Esophagus squamous epithelium (tissue), 5 donors: ENCODE results near the gene KCTD14. TPM values are rescaled to one million over a fixed set of nuclear protein-coding genes. Genes with fewer than 3 reads are reported as not detected.
"Not testable (repeated sequence)": the region's sequence is repeated elsewhere in the genome, so short reads cannot be mapped to it uniquely, and the experiment has no call there.

ENCODE experiments used
- DNase-seq: peaks from one replicate; lab custom pipeline; 2025; lab: John Stamatoyannopoulos, UW
- H3K27ac ChIP-seq, 4 donors: fragments of 200-600 bp; sonication (generic); one replicate each; pipeline ENCODE4 v1.5.1; 2016 to 2019; ENCODE audit warnings: mild to moderate bottlenecking in 1 of 4
- H3K27me3 ChIP-seq, 4 donors: fragments of 200-600 bp; sonication (generic); 1 replicate in 3 of 4; 2 replicates in 1 of 4; pipeline versions ENCODE4 v1.5.1 to v1.6.0; 2017 to 2021; ENCODE audit warnings: antibody characterized with exemption in 1 of 4
- H3K36me3 ChIP-seq, 3 donors: fragments of 200-600 bp; sonication (generic); one replicate each; pipeline ENCODE4 v1.5.1; 2016 to 2019
- H3K4me1 ChIP-seq, 3 donors: fragments of 200-600 bp; sonication (generic); one replicate each; pipeline ENCODE4 v1.5.1; 2017 to 2019
- H3K4me3 ChIP-seq, 4 donors: fragments of 200-600 bp; sonication (generic); 1 replicate in 3 of 4; 2 replicates in 1 of 4; pipeline ENCODE4 v1.5.1; 2016 to 2019; ENCODE audit warnings: mild to moderate bottlenecking in 2 of 4, moderate library complexity in 1 of 4
- H3K9me3 ChIP-seq, 3 donors: fragments of 200-600 bp; sonication (generic); one replicate each; pipeline ENCODE4 v1.5.1; 2016 to 2019
- CTCF ChIP-seq, 6 experiments: fragments of 450-650 bp in 4 of 6; fragments of 200-600 bp in 2 of 6; sonication (generic) in 2 of 6; IDR thresholded peaks; one replicate each; pipeline ENCODE4 v1.5.1; 2016 to 2019; ENCODE audit warnings: antibody characterized with exemption in 6 of 6, mild to moderate bottlenecking in 4 of 6, moderate library complexity in 4 of 6
- POLR2A ChIP-seq, 4 donors: fragments of 450-650 bp; IDR thresholded peaks; one replicate each; pipeline ENCODE4 v1.6.1; 2017; ENCODE audit warnings: antibody characterized with exemption in 4 of 4, mild to moderate bottlenecking in 4 of 4, moderate library complexity in 3 of 4
- WGBS, 2 donors: methylation state at CpG; one replicate each; pipeline ENCODE4 v1.1.5; 2018; 5-methylcytosine and 5-hydroxymethylcytosine counted together
- intact Hi-C: fragments of 100-400 bp; cut with DNase I; formaldehyde crosslinking; loops from one replicate; pipeline ENCODE4 v1.15.0; 2022
- total RNA-seq, 4 donors: library from RNA; depleted of rRNA; stranded (reverse); fragments of >200 nt; gene quantifications; one replicate each; pipeline ENCODE4 v1.1.0, GENCODE V29; 2016
- donor health status: DM: yes; HTN: yes; CAD: no.

KCTD14 gene
- total RNA-seq, 4 donors from 2014 or later: 0.49 to 7.7 (median 1.00) TPM

GRCh38 chr11:78062671-78063070 lies 39.6 kb upstream of the KCTD14 start:
- Histone ChIP-seq H3K36me3 (peaks cover 0 to 11% (median 0%) of the 10 kb centered on the region in 3 donors), H3K9me3 (no peaks in the 10 kb centered on the region), H3K4me1 (no peaks in the 10 kb centered on the region), H3K27me3 (no peaks in the 10 kb centered on the region), H3K4me3 (no peak overlapping the region), H3K27ac (no peak overlapping the region)
- TF ChIP-seq POLR2A (IDR thresholded peaks at IDR 0.05): no peak
- intact Hi-C loops: no loop called here
- DNase-seq: no peak
- 80 to 85% methylated on average over 2 of the region's 2 CpGs for WGBS, 2 donors

- H3K27me3 ChIP-seq: no peaks in the 10 kb centered on the region
- WGBS, 2 donors: 21 to 44% methylated on average over 2 to 4 of the region's 4 CpGs
- H3K27ac ChIP-seq: no peak overlapping the region
- DNase-seq: no peak
- peaks cover 0 to 4% (median 0%) of the 10 kb centered on the region in 3 donors for H3K36me3 ChIP-seq
- no peaks in the 10 kb centered on the region for H3K9me3 ChIP-seq
- intact Hi-C loops: no loop called here
- no peaks in the 10 kb centered on the region for H3K4me1 ChIP-seq
- no peak for TF ChIP-seq CTCF (IDR thresholded peaks at IDR 0.05)
- no peak for TF ChIP-seq POLR2A (IDR thresholded peaks at IDR 0.05)
- no peak overlapping the region for H3K4me3 ChIP-seq
Observed at GRCh38 chr11:78061921-78062311, 38.8 kb upstream of the KCTD14 start.

GRCh38 chr11:78061088-78061920 lies 38.2 kb upstream of the KCTD14 start:
- Histone ChIP-seq H3K36me3 (no peaks in the 10 kb centered on the region), H3K4me3 (no peak overlapping the region), H3K27me3 (no peaks in the 10 kb centered on the region), H3K4me1 (no peaks in the 10 kb centered on the region), H3K9me3 (no peaks in the 10 kb centered on the region), H3K27ac (no peak overlapping the region)
- no peak for TF ChIP-seq CTCF (IDR thresholded peaks at IDR 0.05)
- no peak for TF ChIP-seq POLR2A (IDR thresholded peaks at IDR 0.05)
- intact Hi-C loops: no loop called here
- no peak for DNase-seq
- WGBS, 2 donors: 54 to 72% methylated on average over 4 of the region's 4 CpGs

GRCh38 chr11:78060533-78060932 lies 37.5 kb upstream of the KCTD14 start:
- no peaks in the 10 kb centered on the region for H3K9me3 ChIP-seq
- H3K36me3 ChIP-seq: no peaks in the 10 kb centered on the region
- no peak for DNase-seq
- no peaks in the 10 kb centered on the region for H3K4me1 ChIP-seq
- no peak overlapping the region for H3K27ac ChIP-seq
- no peak overlapping the region for H3K4me3 ChIP-seq
- TF ChIP-seq POLR2A (IDR thresholded peaks at IDR 0.05) (no peak), CTCF (IDR thresholded peaks at IDR 0.05) (no peak)
- WGBS, 2 donors: 91 to 99% methylated on average over 5 to 8 of the region's 8 CpGs
- no peaks in the 10 kb centered on the region for H3K27me3 ChIP-seq
- intact Hi-C loops: no loop called here

- H3K9me3 ChIP-seq, H3K4me3 ChIP-seq, H3K4me1 ChIP-seq, H3K36me3 ChIP-seq, DNase-seq, H3K27me3 ChIP-seq, intact Hi-C loops, H3K27ac ChIP-seq: not testable (repeated sequence)
- 91 to 95% methylated on average over 9 of the region's 9 CpGs for WGBS, 2 donors
Observed at GRCh38 chr11:78059749-78060328, 36.8 kb upstream of the KCTD14 start.

GRCh38 chr11:78057462-78058055 lies 34.5 kb upstream of the KCTD14 start:
- no peak for DNase-seq
- intact Hi-C loops: no loop called here
- H3K27me3 ChIP-seq: no peaks in the 10 kb centered on the region
- 81 to 85% methylated on average over 7 to 10 of the region's 10 CpGs for WGBS, 2 donors
- no peak for TF ChIP-seq CTCF (IDR thresholded peaks at IDR 0.05)
- TF ChIP-seq POLR2A (IDR thresholded peaks at IDR 0.05): no peak
- no peaks in the 10 kb centered on the region for H3K36me3 ChIP-seq
- no peaks in the 10 kb centered on the region for H3K9me3 ChIP-seq
- no peaks in the 10 kb centered on the region for H3K4me1 ChIP-seq
- no peak overlapping the region for H3K27ac ChIP-seq
- no peak overlapping the region for H3K4me3 ChIP-seq
